HEK293 (cell line): ENCODE data around the gene ATG101.

Experiments used
- GLIS1 ChIP-seq: fragments of 450-650 bp; formaldehyde crosslinking; IDR thresholded peaks from 2 replicates; pipeline ENCODE4 v1.5.1; 2016; ENCODE audit warnings: missing biosample characterization, missing genetic modification characterization
- HOXC10 ChIP-seq: sonication (generic); formaldehyde crosslinking; IDR thresholded peaks from 2 replicates; pipeline ENCODE4 v1.8.1; 2023; ENCODE audit warnings: mild to moderate bottlenecking, missing genetic modification reagents
- HOXD13 ChIP-seq: sonication (generic); formaldehyde crosslinking; IDR thresholded peaks from 2 replicates; pipeline ENCODE4 v1.8.0; 2022; ENCODE audit warnings: missing genetic modification reagents, borderline replicate concordance
- KLF1 ChIP-seq: fragments of 450-650 bp; formaldehyde crosslinking; IDR thresholded peaks from 2 replicates; pipeline ENCODE4 v1.5.1; 2016; ENCODE audit warnings: missing biosample characterization, missing genetic modification characterization
- OSR2 ChIP-seq: fragments of 450-650 bp; formaldehyde crosslinking; IDR thresholded peaks from 2 replicates; pipeline ENCODE4 v1.5.1; 2016; ENCODE audit warnings: missing biosample characterization, missing genetic modification characterization
- PBX3 ChIP-seq: sonication (generic); formaldehyde crosslinking; IDR thresholded peaks from 2 replicates; pipeline ENCODE4 v1.8.1; 2022; ENCODE audit warnings: mild to moderate bottlenecking, moderate library complexity, missing genetic modification reagents
- PRDM4 ChIP-seq: fragments of 450-650 bp; formaldehyde crosslinking; IDR thresholded peaks from 2 replicates; pipeline ENCODE4 v1.5.1; 2017; ENCODE audit warnings: missing biosample characterization, missing genetic modification characterization
- REPIN1 ChIP-seq: fragments of 450-650 bp; formaldehyde crosslinking; IDR thresholded peaks from 2 replicates; pipeline ENCODE4 v1.5.1; 2017; ENCODE audit warnings: missing biosample characterization, missing genetic modification characterization, low read depth
- SP2 ChIP-seq: fragments of 450-650 bp; formaldehyde crosslinking; IDR thresholded peaks from 2 replicates; pipeline ENCODE4 v1.5.1; 2016; ENCODE audit warnings: missing biosample characterization, missing genetic modification characterization
- SP3 ChIP-seq: fragments of 450-650 bp; formaldehyde crosslinking; IDR thresholded peaks from 2 replicates; pipeline ENCODE4 v1.5.1; 2016; ENCODE audit warnings: missing biosample characterization, missing genetic modification characterization
- SP7 ChIP-seq: fragments of 450-650 bp; formaldehyde crosslinking; IDR thresholded peaks from 2 replicates; pipeline ENCODE4 v1.5.1; 2016; ENCODE audit warnings: missing biosample characterization, missing genetic modification characterization
- WT1 ChIP-seq: fragments of 450-650 bp; formaldehyde crosslinking; IDR thresholded peaks from 2 replicates; pipeline ENCODE4 v1.5.1; 2016; ENCODE audit warnings: missing biosample characterization, missing genetic modification characterization
- ZBTB17 ChIP-seq: fragments of 450-650 bp; formaldehyde crosslinking; IDR thresholded peaks from 2 replicates; pipeline ENCODE4 v1.5.1; 2016; ENCODE audit warnings: missing biosample characterization, missing genetic modification characterization
- ZBTB48 ChIP-seq: fragments of 450-650 bp; formaldehyde crosslinking; IDR thresholded peaks from 2 replicates; pipeline ENCODE4 v1.5.1; 2016; ENCODE audit warnings: missing biosample characterization, missing genetic modification characterization
- ZBTB8A ChIP-seq: fragments of 450-650 bp; formaldehyde crosslinking; IDR thresholded peaks from 2 replicates; pipeline ENCODE4 v1.5.1; 2016; ENCODE audit warnings: missing biosample characterization, missing genetic modification characterization
- ZEB2 ChIP-seq: fragments of 450-650 bp; formaldehyde crosslinking; IDR thresholded peaks from 2 replicates; pipeline ENCODE4 v1.5.1; 2016; ENCODE audit warnings: missing biosample characterization, missing genetic modification characterization
- ZFP41 ChIP-seq: fragments of 450-650 bp; formaldehyde crosslinking; IDR thresholded peaks from 2 replicates; pipeline ENCODE4 v1.5.1; 2016; ENCODE audit warnings: missing biosample characterization, missing genetic modification characterization, borderline replicate concordance
- ZNF112 ChIP-seq: fragments of 450-650 bp; formaldehyde crosslinking; IDR thresholded peaks from 2 replicates; pipeline ENCODE4 v1.5.0; 2017; ENCODE audit warnings: missing biosample characterization, missing genetic modification characterization
- ZNF146 ChIP-seq: fragments of 450-650 bp; formaldehyde crosslinking; IDR thresholded peaks from 2 replicates; pipeline ENCODE4 v1.5.1; 2016; ENCODE audit warnings: missing biosample characterization, missing genetic modification characterization
- ZNF169 ChIP-seq: fragments of 450-650 bp; formaldehyde crosslinking; IDR thresholded peaks from 2 replicates; pipeline ENCODE4 v1.5.1; 2016; ENCODE audit warnings: missing biosample characterization, missing genetic modification characterization
- ZNF18 ChIP-seq: fragments of 450-650 bp; formaldehyde crosslinking; IDR thresholded peaks from 2 replicates; pipeline ENCODE4 v1.5.1; 2016; ENCODE audit warnings: missing biosample characterization, missing genetic modification characterization
- ZNF202 ChIP-seq: fragments of 450-650 bp; formaldehyde crosslinking; IDR thresholded peaks from 2 replicates; pipeline ENCODE4 v1.5.1; 2016; ENCODE audit warnings: missing biosample characterization, missing genetic modification characterization, borderline replicate concordance
- ZNF211 ChIP-seq: fragments of 450-650 bp; formaldehyde crosslinking; IDR thresholded peaks from 2 replicates; pipeline ENCODE4 v1.5.1; 2016; ENCODE audit warnings: low read depth, missing biosample characterization, missing genetic modification characterization
- ZNF221 ChIP-seq: fragments of 450-650 bp; formaldehyde crosslinking; IDR thresholded peaks from 2 replicates; pipeline ENCODE4 v1.5.1; 2017; ENCODE audit warnings: missing biosample characterization, missing genetic modification characterization, borderline replicate concordance
- ZNF23 ChIP-seq: fragments of 450-650 bp; formaldehyde crosslinking; IDR thresholded peaks from 2 replicates; pipeline ENCODE4 v1.5.1; 2016; ENCODE audit warnings: missing biosample characterization, missing genetic modification characterization, borderline replicate concordance
- ZNF239 ChIP-seq: fragments of 450-650 bp; formaldehyde crosslinking; IDR thresholded peaks from 2 replicates; pipeline ENCODE4 v1.5.1; 2016; ENCODE audit warnings: missing biosample characterization, missing genetic modification characterization
- ZNF311 ChIP-seq: fragments of 450-650 bp; formaldehyde crosslinking; IDR thresholded peaks from 2 replicates; pipeline ENCODE4 v1.5.1; 2017; ENCODE audit warnings: missing biosample characterization, missing genetic modification characterization, borderline replicate concordance
- ZNF324 ChIP-seq: fragments of 450-650 bp; formaldehyde crosslinking; IDR thresholded peaks from 2 replicates; pipeline ENCODE4 v1.5.1; 2016; ENCODE audit warnings: missing biosample characterization, missing genetic modification characterization
- ZNF366 ChIP-seq: fragments of 450-650 bp; formaldehyde crosslinking; conservative IDR thresholded peaks from 2 replicates; pipeline ENCODE4 v1.5.1; 2016; ENCODE audit warnings: missing biosample characterization, missing genetic modification characterization
- ZNF394 ChIP-seq: fragments of 450-650 bp; formaldehyde crosslinking; IDR thresholded peaks from 2 replicates; pipeline ENCODE4 v1.5.1; 2016; ENCODE audit warnings: missing biosample characterization, missing genetic modification characterization, mild to moderate bottlenecking, moderate library complexity, borderline replicate concordance
- ZNF488 ChIP-seq: fragments of 450-650 bp; formaldehyde crosslinking; IDR thresholded peaks from 2 replicates; pipeline ENCODE4 v1.5.1; 2016; ENCODE audit warnings: missing biosample characterization, missing genetic modification characterization
- ZNF501 ChIP-seq: fragments of 450-650 bp; formaldehyde crosslinking; IDR thresholded peaks from 2 replicates; pipeline ENCODE4 v1.5.1; 2016; ENCODE audit warnings: missing biosample characterization, missing genetic modification characterization
- ZNF664 ChIP-seq: fragments of 450-650 bp; formaldehyde crosslinking; IDR thresholded peaks from 2 replicates; pipeline ENCODE4 v1.5.1; 2016; ENCODE audit warnings: missing biosample characterization, missing genetic modification characterization
- ZNF76 ChIP-seq: fragments of 450-650 bp; formaldehyde crosslinking; IDR thresholded peaks from 2 replicates; pipeline ENCODE4; 2016; ENCODE audit warnings: low read depth, missing biosample characterization, missing genetic modification characterization, borderline replicate concordance
- ZNF791 ChIP-seq: fragments of 450-650 bp; formaldehyde crosslinking; IDR thresholded peaks from 2 replicates; pipeline ENCODE4 v1.5.1; 2016; ENCODE audit warnings: missing biosample characterization, missing genetic modification characterization
- ZXDB ChIP-seq: fragments of 450-650 bp; formaldehyde crosslinking; IDR thresholded peaks from 2 replicates; pipeline ENCODE4 v1.5.1; 2016; ENCODE audit warnings: missing biosample characterization, missing genetic modification characterization
- TF ChIP-seq, protein P1 (sequence below): fragments of 450-650 bp; formaldehyde crosslinking; IDR thresholded peaks from 2 replicates; pipeline ENCODE4 v1.5.1; 2016; ENCODE audit warnings: missing biosample characterization, missing genetic modification characterization

ATG101 gene

GRCh38 chr12:52029685-52030084 is 40.1 kb upstream of the ATG101 start (continued):
- TF ChIP-seq OSR2 (tag by site-specific recombination) = peak; percentile 90
- no peak for TF ChIP-seq ZNF211 (tag by site-specific recombination)
- peak; percentile 30; the same call in 1 of the 2 replicates for TF ChIP-seq SP7 (tag by site-specific recombination)
- TF ChIP-seq ZNF221 = no peak
- no peak for TF ChIP-seq ZNF23 (tag by site-specific recombination)
- no peak for TF ChIP-seq ZNF791 (tag by site-specific recombination)
- TF ChIP-seq ZFP41 (tag by site-specific recombination) = no peak
- no peak for TF ChIP-seq ZNF324 (tag by site-specific recombination)
- no peak; the same call in 1 of the 2 replicates for TF ChIP-seq SP2
- no peak for TF ChIP-seq ZNF202
- no peak for TF ChIP-seq ZNF146
- TF ChIP-seq ZNF394 (tag by site-specific recombination) = peak; percentile 96
- TF ChIP-seq HOXC10 (CRISPR knock-in tag) = no peak
- peak; percentile 92 for TF ChIP-seq GLIS1 (tag by site-specific recombination)
- TF ChIP-seq ZNF18 (tag by site-specific recombination) = 0 out of 2 replicates have a peak, but pooled peaks have one; percentile 22
- TF ChIP-seq ZNF501 (tag by site-specific recombination) = no peak
- TF ChIP-seq ZNF239 (tag by site-specific recombination) = no peak
- peak; percentile 42; the same call in 1 of the 2 replicates for TF ChIP-seq ZEB2 (tag by site-specific recombination)
- peak; percentile 63 for TF ChIP-seq ZNF366 (tag by site-specific recombination)
- TF ChIP-seq ZBTB17 = peak; percentile 83
- TF ChIP-seq ZNF664 (tag by site-specific recombination) = no peak
- no peak for TF ChIP-seq ZNF76 (tag by site-specific recombination)
- peak; percentile 61 for TF ChIP-seq ZBTB48 (tag by site-specific recombination)
- TF ChIP-seq HOXD13 (CRISPR knock-in tag) = no peak
- no peak for TF ChIP-seq ZNF169 (tag by site-specific recombination)
- no peak for TF ChIP-seq PRDM4 (tag by site-specific recombination)
- TF ChIP-seq ZBTB8A = peak; percentile 50; the same call in 1 of the 2 replicates
- TF ChIP-seq ZNF112 (tag by site-specific recombination) = no peak
- TF ChIP-seq ZNF311 (tag by site-specific recombination) = no peak
- TF ChIP-seq KLF1 = no peak; the same call in 1 of the 2 replicates
- no peak for TF ChIP-seq ZNF488
- TF ChIP-seq SP3 = no peak
- TF ChIP-seq PBX3 (CRISPR knock-in tag) = no peak
- TF ChIP-seq ZXDB (tag by site-specific recombination) = peak; percentile 25; the same call in 1 of the 2 replicates
- no peak for TF ChIP-seq REPIN1
- TF ChIP-seq, protein P1, sequence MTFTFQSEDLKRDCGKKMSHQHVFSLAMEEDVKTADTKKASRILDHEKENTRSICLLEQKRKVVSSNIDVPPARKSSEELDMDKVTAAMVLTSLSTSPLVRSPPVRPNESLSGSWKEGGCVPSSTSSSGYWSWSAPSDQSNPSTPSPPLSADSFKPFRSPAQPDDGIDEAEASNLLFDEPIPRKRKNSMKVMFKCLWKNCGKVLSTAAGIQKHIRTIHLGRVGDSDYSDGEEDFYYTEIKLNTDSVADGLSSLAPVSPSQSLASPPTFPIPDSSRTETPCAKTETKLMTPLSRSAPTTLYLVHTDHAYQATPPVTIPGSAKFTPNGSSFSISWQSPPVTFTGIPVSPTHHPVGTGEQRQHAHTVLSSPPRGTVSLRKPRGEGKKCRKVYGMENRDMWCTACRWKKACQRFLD (tag by site-specific recombination) = no peak
- no peak; the same call in none of the 2 replicates for TF ChIP-seq WT1 (tag by site-specific recombination)
